Measurements from ENCODE around the gene PLEKHJ1. TPM values are rescaled to one million over a fixed set of nuclear protein-coding genes. Genes with fewer than 3 reads are reported as not detected.

The PLEKHJ1 gene
- total and polyA plus RNA-seq, 9 of the 15 experiments (the other 6 are each of a cell fraction or from before 2014, with no cell fraction given) = 1.5 to 188 (median 63.9) TPM

DNA sequence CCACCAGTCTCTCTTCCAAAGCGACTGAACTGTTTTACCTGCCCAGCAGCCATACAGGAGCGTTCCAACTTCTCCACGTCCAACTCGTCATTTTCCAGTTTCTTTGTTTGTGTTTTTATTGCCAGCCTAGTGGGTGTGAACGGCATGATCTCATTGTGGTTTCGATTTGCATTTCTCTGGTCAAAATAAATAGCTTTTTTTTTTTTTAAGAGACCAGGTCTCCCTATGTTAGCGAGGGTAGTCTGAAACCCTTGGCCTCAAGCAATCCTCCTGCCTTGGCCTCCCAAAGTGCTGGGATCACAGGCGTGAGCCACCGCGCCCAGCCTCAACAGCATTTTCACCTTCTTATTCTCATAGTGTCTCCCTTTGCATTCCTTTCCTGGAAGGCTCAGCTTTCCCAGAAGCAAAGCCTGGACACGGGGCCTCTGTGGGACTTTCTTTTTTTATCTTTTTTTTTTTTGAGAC lies 24.2 kb upstream of the PLEKHJ1 start:
- POLR2A ChIA-PET = interaction anchor here (0.6 to 6.7 kb wide), 4 partner anchors 9 to 282 kb away, joined by 3 to 52 read pairs (median 20); partner anchors contain the start of gene AMH
- DNase-seq (ENCODE audit: extremely low read depth in 1 of 4, low spot score in 3 of 4) = no peak
- Histone ChIP-seq H3K9me1 (ENCODE audit: control insufficient read depth, insufficient read depth, low read length) (no peaks in the 10 kb centered on the region), H3K4me2 (ENCODE audit: insufficient read depth, low read length) (no peak overlapping the region; the same call in 1 of the 2 replicates), H3K36me3 (ENCODE audit: control insufficient read depth, insufficient read depth, low read length) (no peaks in the 10 kb centered on the region), H4K20me1 (replicated peaks; ENCODE audit: control insufficient read depth, insufficient read depth, low read length) (no peaks in the 10 kb centered on the region), H3K4me3 (no peak overlapping the region), H3K9ac (ENCODE audit: insufficient read depth in 1 of 2, low read depth in 2 of 2, low read length in 2 of 2) (no peak overlapping the region; a peak in 1 of 4 replicates), H3K79me2 (ENCODE audit: control insufficient read depth, insufficient read depth, low read length) (no peaks in the 10 kb centered on the region), H3K9me3 (replicated peaks; ENCODE audit: control insufficient read depth, insufficient read depth, low read depth, low read length) (no peaks in the 10 kb centered on the region), H3K27me3 (ENCODE audit: control insufficient read depth in 2 of 2, insufficient read depth in 2 of 2, low read length in 2 of 2) (no peaks in the 10 kb centered on the region), H3K27ac (ENCODE audit: extremely low read depth, low read depth, low read length) (0 out of 3 replicates have a peak overlapping the region, but pooled peaks have one; percentile 38), H3K4me1 (replicated peaks in 1 of 2; ENCODE audit: control insufficient read depth in 2 of 2, insufficient read depth in 2 of 2, low read length in 2 of 2) (peaks cover 14 to 51% of the 10 kb centered on the region in 2 experiments; a peak in 4 of 5 replicates), H2AFZ (ENCODE audit: low read depth, low read length) (peak overlapping the region; percentile 78; the same call in 1 of the 2 replicates)
- ATAC-seq = no peak
- BruUV-seq (replicated peaks) = no TSS peak
- 53% methylated on average over 11 of the region's 11 CpGs for WGBS (ENCODE audit: insufficient coverage, low coverage, missing lambda C conversion rate)
- intact Hi-C loops (cut with micrococcal nuclease) = loop anchor here (10.0 kb wide), 1 partner anchor 96 kb away; the partner anchor contains the start of gene DOT1L
- CTCF ChIA-PET (ENCODE audit: low intra/inter-chr PET ratio) = no interaction called here
- FAIRE-seq = no peak
- in situ Hi-C loops (cut with MboI) = no loop called here
- TF ChIP-seq KDM2B (CRISPR knock-in tag; IDR thresholded peaks at IDR 0.05) (no peak), ATF7 (IDR thresholded peaks at IDR 0.05) (peak; percentile 46; the same call in 1 of the 2 replicates), ZC3H8 (IDR thresholded peaks at IDR 0.05) (no peak), TAF1 (IDR thresholded peaks at IDR 0.05; ENCODE audit: control insufficient read depth, extremely low read depth, insufficient read depth, low read length, severe bottlenecking) (no peak), JUND (IDR thresholded peaks at IDR 0.05; ENCODE audit: borderline replicate concordance, low read depth, low read length) (peak; percentile 32; the same call in 1 of the 2 replicates), JUND (tag; IDR thresholded peaks at IDR 0.05; ENCODE audit: borderline replicate concordance, low read depth, low read length) (peak; percentile 32; the same call in 1 of the 3 replicates), ESRRA (IDR thresholded peaks at IDR 0.05; ENCODE audit: borderline replicate concordance, low read depth) (no peak), ZNF384 (IDR thresholded peaks at IDR 0.05; ENCODE audit: low read depth, low read length) (peak; percentile 53; the same call in 1 of the 2 replicates)
- TF ChIP-seq, protein P1, sequence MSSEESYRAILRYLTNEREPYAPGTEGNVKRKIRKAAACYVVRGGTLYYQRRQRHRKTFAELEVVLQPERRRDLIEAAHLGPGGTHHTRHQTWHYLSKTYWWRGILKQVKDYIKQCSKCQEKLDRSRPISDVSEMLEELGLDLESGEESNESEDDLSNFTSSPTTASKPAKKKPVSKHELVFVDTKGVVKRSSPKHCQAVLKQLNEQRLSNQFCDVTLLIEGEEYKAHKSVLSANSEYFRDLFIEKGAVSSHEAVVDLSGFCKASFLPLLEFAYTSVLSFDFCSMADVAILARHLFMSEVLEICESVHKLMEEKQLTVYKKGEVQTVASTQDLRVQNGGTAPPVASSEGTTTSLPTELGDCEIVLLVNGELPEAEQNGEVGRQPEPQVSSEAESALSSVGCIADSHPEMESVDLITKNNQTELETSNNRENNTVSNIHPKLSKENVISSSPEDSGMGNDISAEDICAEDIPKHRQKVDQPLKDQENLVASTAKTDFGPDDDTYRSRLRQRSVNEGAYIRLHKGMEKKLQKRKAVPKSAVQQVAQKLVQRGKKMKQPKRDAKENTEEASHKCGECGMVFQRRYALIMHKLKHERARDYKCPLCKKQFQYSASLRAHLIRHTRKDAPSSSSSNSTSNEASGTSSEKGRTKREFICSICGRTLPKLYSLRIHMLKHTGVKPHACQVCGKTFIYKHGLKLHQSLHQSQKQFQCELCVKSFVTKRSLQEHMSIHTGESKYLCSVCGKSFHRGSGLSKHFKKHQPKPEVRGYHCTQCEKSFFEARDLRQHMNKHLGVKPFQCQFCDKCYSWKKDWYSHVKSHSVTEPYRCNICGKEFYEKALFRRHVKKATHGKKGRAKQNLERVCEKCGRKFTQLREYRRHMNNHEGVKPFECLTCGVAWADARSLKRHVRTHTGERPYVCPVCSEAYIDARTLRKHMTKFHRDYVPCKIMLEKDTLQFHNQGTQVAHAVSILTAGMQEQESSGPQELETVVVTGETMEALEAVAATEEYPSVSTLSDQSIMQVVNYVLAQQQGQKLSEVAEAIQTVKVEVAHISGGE (CRISPR knock-in tag; IDR thresholded peaks at IDR 0.05) = no peak

All from K562 (cell line).